GM23248 (cell line): ENCODE measurements around the gene MMP11. TPM values are rescaled to one million over a fixed set of nuclear protein-coding genes. Genes with fewer than 3 reads are reported as not detected.
A peak's percentile ranks its signal among the peaks of the same experiment; 100 is the strongest.

Source experiments
- DNase-seq: peaks from one replicate; pipeline ENCODE4 v3.0.0-alpha.2; 2015
- H2AFZ ChIP-seq: fragments of 200-600 bp; sonication (generic); 2 replicates; pipeline ENCODE4 v1.6.1; 2016; ENCODE audit warnings: antibody characterized with exemption
- H3F3A ChIP-seq: fragments of 200-600 bp; sonication (generic); 2 replicates; pipeline ENCODE4 v1.6.1; 2016; ENCODE audit warnings: mild to moderate bottlenecking, antibody characterized with exemption, mixed run types; ENCODE audit not compliant: insufficient read depth
- H3K27ac ChIP-seq: fragments of 200-600 bp; sonication (generic); 2 replicates; pipeline ENCODE4 v1.5.1; 2016; ENCODE audit warnings: mild to moderate bottlenecking
- H3K27me3 ChIP-seq: fragments of 200-600 bp; sonication (generic); replicated peaks from 2 replicates; pipeline ENCODE4 v1.6.1; 2016; ENCODE audit warnings: mild to moderate bottlenecking; ENCODE audit not compliant: insufficient read depth
- H3K36me3 ChIP-seq: fragments of 200-600 bp; sonication (generic); 2 replicates; pipeline ENCODE4 v1.6.1; 2016; ENCODE audit warnings: low read depth, mild to moderate bottlenecking
- H3K4me1 ChIP-seq: fragments of 200-600 bp; sonication (generic); 2 replicates; pipeline ENCODE4 v1.6.1; 2016; ENCODE audit warnings: mild to moderate bottlenecking; ENCODE audit not compliant: insufficient read depth
- H3K4me2 ChIP-seq: fragments of 200-600 bp; sonication (generic); one replicate; pipeline ENCODE4 v1.6.1; 2016; ENCODE audit warnings: mild to moderate bottlenecking; ENCODE audit not compliant: unreplicated experiment
- H3K4me3 ChIP-seq: fragments of 200-600 bp; sonication (generic); 2 replicates; pipeline ENCODE4 v1.5.1; 2016; ENCODE audit warnings: mild to moderate bottlenecking
- H3K79me2 ChIP-seq: fragments of 200-600 bp; sonication (generic); 2 replicates; pipeline ENCODE4 v1.6.1; 2016; ENCODE audit warnings: mild to moderate bottlenecking; ENCODE audit not compliant: insufficient read depth
- H3K9ac ChIP-seq: fragments of 200-600 bp; sonication (generic); 2 replicates; pipeline ENCODE4 v1.6.1; 2016; ENCODE audit warnings: mild to moderate bottlenecking
- H3K9me2 ChIP-seq: fragments of 200-600 bp; sonication (generic); 2 replicates; pipeline ENCODE4 v1.6.1; 2016; ENCODE audit warnings: mixed run types, mild to moderate bottlenecking, moderate library complexity; ENCODE audit not compliant: insufficient read depth
- H3K9me3 ChIP-seq: fragments of 200-600 bp; sonication (generic); one replicate; pipeline ENCODE4 v1.6.1; 2017; ENCODE audit warnings: low read depth
- H4K20me1 ChIP-seq: fragments of 200-600 bp; sonication (generic); 2 replicates; pipeline ENCODE4 v1.6.0; 2016; ENCODE audit not compliant: insufficient read depth
- EZH2 ChIP-seq: fragments of 200-600 bp; sonication (generic); IDR thresholded peaks from 2 replicates; pipeline ENCODE4 v1.6.1; 2018; ENCODE audit warnings: antibody characterized with exemption, mild to moderate bottlenecking; ENCODE audit not compliant: insufficient read depth, poor library complexity, severe bottlenecking
- EZH2phosphoT487 ChIP-seq: fragments of 200-600 bp; sonication (generic); IDR thresholded peaks from 2 replicates; pipeline ENCODE4 v1.6.1; 2018; ENCODE audit warnings: antibody characterized with exemption, moderate library complexity, mild to moderate bottlenecking, low read depth; ENCODE audit not compliant: insufficient read depth
- WGBS, 2 experiments: methylation state at CpG; one replicate each; pipeline ENCODE4 v1.1.6; 2015 to 2017; ENCODE audit warnings: low lambda C conversion rate in 2 of 2, low coverage in 1 of 2; ENCODE audit errors: missing lambda C conversion rate in 2 of 2; 5-methylcytosine and 5-hydroxymethylcytosine counted together
- in situ Hi-C: fragments of 300-500 bp; cut with MboI; formaldehyde crosslinking; loops from 2 replicates; pipeline ENCODE4 v1.15.0; 2020
- polyA plus RNA-seq: library from polyadenylated mRNA; unstranded; fragments of >200 nt; fragmentation: Nextera tagmentation; extraction: Ambion mirVana; gene quantifications from 2 replicates; pipeline ENCODE4 v1.2.1, GENCODE V29; 2016
- total RNA-seq: library from RNA; depleted of rRNA; stranded (reverse); fragments of >200 nt; shearing (Covaris generic); gene quantifications from 2 replicates; pipeline ENCODE4 v1.2.3, GENCODE V29; 2014

MMP11 gene
- total and polyA plus RNA-seq, 2 experiments from 2014 or later, result 1.3 to 2.9 TPM

- Histone ChIP-seq H3K27ac (no peak overlapping the region), H3K4me1 (peaks cover 13% of the 10 kb centered on the region), H3K4me2 (no peak overlapping the region), H3K4me3 (no peak overlapping the region), H3F3A (0 out of 2 replicates have a peak, but pooled peaks cover 3% of the 10 kb centered on the region), H3K36me3 (no peaks in the 10 kb centered on the region), H2AFZ (no peak overlapping the region), H3K9me2 (no peaks in the 10 kb centered on the region), H3K27me3 (no peaks in the 10 kb centered on the region), H3K79me2 (no peaks in the 10 kb centered on the region), H3K9ac (no peak overlapping the region), H3K9me3 (no peaks in the 10 kb centered on the region), H4K20me1 (no peaks in the 10 kb centered on the region)
- in situ Hi-C loops, result no loop called here
- no peak for DNase-seq
- WGBS, 2 experiments, result 94% methylated on average over 20 of the region's 20 CpGs
- TF ChIP-seq EZH2 (no peak), EZH2phosphoT487 (no peak)
These were observed 7.6 kb downstream of the MMP11 start for GRCh38 chr22:23780146-23780748.

GRCh38 chr22:23781065-23781464 is 8.4 kb downstream of the MMP11 start:
- Histone ChIP-seq H3K27me3 (no peaks in the 10 kb centered on the region), H3K9ac (peak overlapping the region; percentile 24; the same call in 1 of the 2 replicates), H3K79me2 (no peaks in the 10 kb centered on the region), H2AFZ (peak overlapping the region; percentile 61), H3K4me3 (no peak overlapping the region), H3K4me2 (no peak overlapping the region), H3K36me3 (no peaks in the 10 kb centered on the region), H4K20me1 (no peaks in the 10 kb centered on the region), H3K27ac (peak overlapping the region; percentile 49), H3K9me3 (no peaks in the 10 kb centered on the region), H3F3A (0 out of 2 replicates have a peak, but pooled peaks cover 3% of the 10 kb centered on the region), H3K9me2 (no peaks in the 10 kb centered on the region), H3K4me1 (peaks cover 13% of the 10 kb centered on the region)
- in situ Hi-C loops, result no loop called here
- no peak for DNase-seq
- TF ChIP-seq EZH2 (no peak), EZH2phosphoT487 (no peak)
- 76 to 79% methylated on average over 14 to 15 of the region's 15 CpGs for WGBS, 2 experiments

GRCh38 chr22:23781511-23782183 is 9.0 kb downstream of the MMP11 start:
- H3K27me3 ChIP-seq, result no peaks in the 10 kb centered on the region
- H3F3A ChIP-seq, result peaks cover 3% of the 10 kb centered on the region; the same call in 1 of the 2 replicates
- TF ChIP-seq EZH2 (no peak), EZH2phosphoT487 (no peak)
- H3K27ac ChIP-seq, result peak overlapping the region; percentile 49
- no peak overlapping the region for H3K4me3 ChIP-seq
- no peaks in the 10 kb centered on the region for H3K36me3 ChIP-seq
- peak; percentile 94 for DNase-seq
- H2AFZ ChIP-seq, result peak overlapping the region; percentile 61
- peak overlapping the region; percentile 17 for H3K4me2 ChIP-seq
- in situ Hi-C loops, result no loop called here
- peaks cover 19% of the 10 kb centered on the region for H3K4me1 ChIP-seq
- peak overlapping the region; percentile 24; the same call in 1 of the 2 replicates for H3K9ac ChIP-seq
- H3K9me3 ChIP-seq, result no peaks in the 10 kb centered on the region
- no peaks in the 10 kb centered on the region for H3K79me2 ChIP-seq
- H3K9me2 ChIP-seq, result no peaks in the 10 kb centered on the region
- no peaks in the 10 kb centered on the region for H4K20me1 ChIP-seq
- 18 to 19% methylated on average over 14 of the region's 14 CpGs for WGBS, 2 experiments

- H3K9me3 ChIP-seq, result no peaks in the 10 kb centered on the region
- H4K20me1 ChIP-seq, result no peaks in the 10 kb centered on the region
- peaks cover 19% of the 10 kb centered on the region for H3K4me1 ChIP-seq
- no peak overlapping the region for H2AFZ ChIP-seq
- no peak for TF ChIP-seq EZH2phosphoT487
- no peak for TF ChIP-seq EZH2
- WGBS, 2 experiments, result 95 to 96% methylated on average over 10 to 16 of the region's 16 CpGs
- in situ Hi-C loops, result no loop called here
- H3K9me2 ChIP-seq, result no peaks in the 10 kb centered on the region
- peaks cover 3% of the 10 kb centered on the region; the same call in 1 of the 2 replicates for H3F3A ChIP-seq
- H3K4me3 ChIP-seq, result no peak overlapping the region
- no peak overlapping the region for H3K9ac ChIP-seq
- no peaks in the 10 kb centered on the region for H3K27me3 ChIP-seq
- H3K4me2 ChIP-seq, result peak overlapping the region; percentile 17
- peak overlapping the region; percentile 49; the same call in 1 of the 2 replicates for H3K27ac ChIP-seq
- no peak for DNase-seq
- no peaks in the 10 kb centered on the region for H3K36me3 ChIP-seq
- H3K79me2 ChIP-seq, result no peaks in the 10 kb centered on the region
These were observed 9.6 kb downstream of the MMP11 start for GRCh38 chr22:23782252-23782651.
